ENCODE data around the gene CALN1.
"Not testable (repeated sequence)": the region's sequence is repeated elsewhere in the genome, so short reads cannot be mapped to it uniquely, and the experiment has no call there.

The CALN1 gene

GRCh38 chr7:71984348-71984747 lies 427.8 kb downstream of the CALN1 start:
- Mint-ChIP-seq H3K36me3 (no peaks in the 10 kb centered on the region), H3K27ac (no peak overlapping the region), H3K4me1 (no peaks in the 10 kb centered on the region), H3K9me3 (peaks cover 4% of the 10 kb centered on the region), H3K4me3 (no peak overlapping the region), H3K27me3 (no peaks in the 10 kb centered on the region)
- no peak for ATAC-seq

- H3K36me3 Mint-ChIP-seq = no peaks in the 10 kb centered on the region
- H3K27ac Mint-ChIP-seq = no peak overlapping the region
- H3K9me3 Mint-ChIP-seq = peaks cover 2% of the 10 kb centered on the region
- no peak overlapping the region for H3K4me3 Mint-ChIP-seq
- ATAC-seq = no peak
- no peaks in the 10 kb centered on the region for H3K27me3 Mint-ChIP-seq
- no peaks in the 10 kb centered on the region for H3K4me1 Mint-ChIP-seq
Observed at GRCh38 chr7:71982851-71983250, 429.3 kb downstream of the CALN1 start.

- Mint-ChIP-seq H3K27ac (no peak overlapping the region), H3K27me3 (no peaks in the 10 kb centered on the region), H3K9me3 (no peaks in the 10 kb centered on the region), H3K36me3 (no peaks in the 10 kb centered on the region), H3K4me1 (no peaks in the 10 kb centered on the region), H3K4me3 (no peak overlapping the region)
- no peak for ATAC-seq
Observed at GRCh38 chr7:71976645-71977044, 435.5 kb downstream of the CALN1 start.

GRCh38 chr7:71974611-71975010 lies 437.5 kb downstream of the CALN1 start:
- Mint-ChIP-seq H3K36me3 (no peaks in the 10 kb centered on the region), H3K27me3 (no peaks in the 10 kb centered on the region), H3K27ac (no peak overlapping the region), H3K4me1 (no peaks in the 10 kb centered on the region), H3K9me3 (peaks cover 3% of the 10 kb centered on the region), H3K4me3 (no peak overlapping the region)
- no peak for ATAC-seq

GRCh38 chr7:71972534-71972933 lies 439.6 kb downstream of the CALN1 start:
- Mint-ChIP-seq H3K36me3 (no peaks in the 10 kb centered on the region), H3K9me3 (peaks cover 3% of the 10 kb centered on the region), H3K4me3 (no peak overlapping the region), H3K27me3 (no peaks in the 10 kb centered on the region), H3K27ac (no peak overlapping the region), H3K4me1 (no peaks in the 10 kb centered on the region)
- no peak for ATAC-seq

GRCh38 chr7:71970725-71971124 lies 441.4 kb downstream of the CALN1 start:
- no peak overlapping the region for H3K27ac Mint-ChIP-seq
- ATAC-seq = no peak
- peaks cover 3% of the 10 kb centered on the region for H3K9me3 Mint-ChIP-seq
- H3K4me1 Mint-ChIP-seq = no peaks in the 10 kb centered on the region
- H3K27me3 Mint-ChIP-seq = no peaks in the 10 kb centered on the region
- no peaks in the 10 kb centered on the region for H3K36me3 Mint-ChIP-seq
- H3K4me3 Mint-ChIP-seq = no peak overlapping the region

- ATAC-seq = no peak
- Mint-ChIP-seq H3K27ac (no peak overlapping the region), H3K9me3 (peaks cover 2% of the 10 kb centered on the region), H3K36me3 (no peaks in the 10 kb centered on the region), H3K4me1 (no peaks in the 10 kb centered on the region), H3K4me3 (no peak overlapping the region), H3K27me3 (no peaks in the 10 kb centered on the region)
Observed at GRCh38 chr7:71962636-71963035, 449.5 kb downstream of the CALN1 start.

GRCh38 chr7:71961283-71961682 lies 450.9 kb downstream of the CALN1 start:
- no peaks in the 10 kb centered on the region for H3K4me1 Mint-ChIP-seq
- H3K27me3 Mint-ChIP-seq = no peaks in the 10 kb centered on the region
- no peaks in the 10 kb centered on the region for H3K36me3 Mint-ChIP-seq
- no peak overlapping the region for H3K27ac Mint-ChIP-seq
- H3K9me3 Mint-ChIP-seq = peaks cover 2% of the 10 kb centered on the region
- no peak overlapping the region for H3K4me3 Mint-ChIP-seq
- ATAC-seq = no peak

- no peak overlapping the region for H3K27ac Mint-ChIP-seq
- H3K4me3 Mint-ChIP-seq = no peak overlapping the region
- peaks cover 8% of the 10 kb centered on the region for H3K9me3 Mint-ChIP-seq
- no peak for ATAC-seq
- no peaks in the 10 kb centered on the region for H3K27me3 Mint-ChIP-seq
- H3K36me3 Mint-ChIP-seq = no peaks in the 10 kb centered on the region
- no peaks in the 10 kb centered on the region for H3K4me1 Mint-ChIP-seq
Observed at GRCh38 chr7:71942115-71942514, 470.0 kb downstream of the CALN1 start.

- Mint-ChIP-seq H3K27me3 (no peaks in the 10 kb centered on the region), H3K4me3 (no peak overlapping the region), H3K27ac (no peak overlapping the region), H3K9me3 (peaks cover 18% of the 10 kb centered on the region), H3K36me3 (no peaks in the 10 kb centered on the region), H3K4me1 (no peaks in the 10 kb centered on the region)
- ATAC-seq = no peak
Observed at GRCh38 chr7:71937840-71938371, 474.2 kb downstream of the CALN1 start.

GRCh38 chr7:71935674-71936073 lies 476.5 kb downstream of the CALN1 start:
- no peaks in the 10 kb centered on the region for H3K36me3 Mint-ChIP-seq
- H3K9me3 Mint-ChIP-seq = peaks cover 16% of the 10 kb centered on the region
- H3K4me3 Mint-ChIP-seq = no peak overlapping the region
- H3K27ac Mint-ChIP-seq = no peak overlapping the region
- ATAC-seq = no peak
- no peaks in the 10 kb centered on the region for H3K4me1 Mint-ChIP-seq
- H3K27me3 Mint-ChIP-seq = no peaks in the 10 kb centered on the region

- H3K27ac Mint-ChIP-seq = no peak overlapping the region
Observed at GRCh38 chr7:71933426-71933825, 478.7 kb downstream of the CALN1 start.

GRCh38 chr7:71925663-71926062 lies 486.5 kb downstream of the CALN1 start:
- ATAC-seq = no peak
- H3K4me3 Mint-ChIP-seq = no peak overlapping the region
- H3K9me3 Mint-ChIP-seq = peaks cover 10% of the 10 kb centered on the region
- no peaks in the 10 kb centered on the region for H3K27me3 Mint-ChIP-seq
- no peaks in the 10 kb centered on the region for H3K4me1 Mint-ChIP-seq
- no peaks in the 10 kb centered on the region for H3K36me3 Mint-ChIP-seq
- no peak overlapping the region for H3K27ac Mint-ChIP-seq

More at GRCh38 chr7:71933426-71933825, 478.7 kb downstream of the CALN1 start:
- no peak for ATAC-seq
- Mint-ChIP-seq H3K9me3 (peaks cover 16% of the 10 kb centered on the region), H3K27me3 (no peaks in the 10 kb centered on the region), H3K4me1 (no peaks in the 10 kb centered on the region), H3K4me3 (no peak overlapping the region), H3K36me3 (no peaks in the 10 kb centered on the region)

GRCh38 chr7:71914204-71914603 lies 497.9 kb downstream of the CALN1 start:
- H3K27ac Mint-ChIP-seq, H3K27me3 Mint-ChIP-seq, H3K4me3 Mint-ChIP-seq, H3K9me3 Mint-ChIP-seq, H3K4me1 Mint-ChIP-seq, H3K36me3 Mint-ChIP-seq, ATAC-seq: not testable (repeated sequence)

GRCh38 chr7:71912476-71912875 lies 499.7 kb downstream of the CALN1 start:
- H3K4me1 Mint-ChIP-seq = no peaks in the 10 kb centered on the region
- no peak overlapping the region for H3K27ac Mint-ChIP-seq
- ATAC-seq = no peak
- H3K27me3 Mint-ChIP-seq = no peaks in the 10 kb centered on the region
- no peak overlapping the region for H3K4me3 Mint-ChIP-seq
- peaks cover 7% of the 10 kb centered on the region for H3K9me3 Mint-ChIP-seq
- no peaks in the 10 kb centered on the region for H3K36me3 Mint-ChIP-seq

GRCh38 chr7:71911051-71911450 lies 501.1 kb downstream of the CALN1 start:
- Mint-ChIP-seq H3K27me3 (no peaks in the 10 kb centered on the region), H3K27ac (no peak overlapping the region), H3K9me3 (peaks cover 5% of the 10 kb centered on the region), H3K36me3 (no peaks in the 10 kb centered on the region), H3K4me1 (no peaks in the 10 kb centered on the region), H3K4me3 (no peak overlapping the region)
- ATAC-seq = no peak

GRCh38 chr7:71905821-71906220 lies 506.3 kb downstream of the CALN1 start:
- ATAC-seq = no peak
- Mint-ChIP-seq H3K27me3 (no peaks in the 10 kb centered on the region), H3K9me3 (peaks cover 8% of the 10 kb centered on the region), H3K27ac (no peak overlapping the region), H3K36me3 (no peaks in the 10 kb centered on the region), H3K4me3 (no peak overlapping the region), H3K4me1 (no peaks in the 10 kb centered on the region)
